HG03520 (cell line): ENCODE measurements around the gene C1orf167.

Experiments
- ATAC-seq: cut with Tn5 transposase; IDR thresholded peaks from one replicate; pipeline ENCODE4 v1.9.1; 2021; ENCODE audit warnings: mild to moderate bottlenecking, moderate library complexity; ENCODE audit not compliant: unreplicated experiment

Gene C1orf167

GRCh38 chr1:11735854-11736745 lies 25.9 kb upstream of the C1orf167 start, which contains the start of gene AGTRAP:
AGTRAP (plus strand) TSS chr1:11736136; CDS start chr1:11736209, 73 bp downstream.
- ATAC-seq, result no peak

GRCh38 chr1:11736746-11737639 lies 25.0 kb upstream of the C1orf167 start:
- no peak for ATAC-seq

GRCh38 chr1:11738096-11738495 lies 23.9 kb upstream of the C1orf167 start:
- no peak for ATAC-seq

- ATAC-seq, result no peak
Observed at GRCh38 chr1:11738783-11739182, 23.2 kb upstream of the C1orf167 start.

- no peak for ATAC-seq
Observed at GRCh38 chr1:11740258-11741192, 21.5 kb upstream of the C1orf167 start.

GRCh38 chr1:11741482-11741881 lies 20.5 kb upstream of the C1orf167 start:
- no peak for ATAC-seq

GRCh38 chr1:11741919-11742558 lies 20.0 kb upstream of the C1orf167 start:
- no peak for ATAC-seq

GRCh38 chr1:11744287-11744686 lies 17.7 kb upstream of the C1orf167 start:
- ATAC-seq, result no peak

- ATAC-seq, result no peak
Observed at GRCh38 chr1:11746092-11746491, 15.9 kb upstream of the C1orf167 start.

- ATAC-seq, result no peak
Observed at GRCh38 chr1:11746795-11747487, 15.1 kb upstream of the C1orf167 start.

GRCh38 chr1:11748294-11749202 lies 13.4 kb upstream of the C1orf167 start:
- ATAC-seq, result no peak

- no peak for ATAC-seq
Observed at GRCh38 chr1:11749203-11749689, 12.7 kb upstream of the C1orf167 start.

- no peak for ATAC-seq
Observed at GRCh38 chr1:11749996-11750395, 12.0 kb upstream of the C1orf167 start.

- ATAC-seq, result no peak
Observed at GRCh38 chr1:11751087-11751486, 10.9 kb upstream of the C1orf167 start.

GRCh38 chr1:11752359-11753088 lies 9.5 kb upstream of the C1orf167 start:
- no peak for ATAC-seq

GRCh38 chr1:11753555-11754208 lies 8.3 kb upstream of the C1orf167 start:
- ATAC-seq, result no peak

GRCh38 chr1:11757047-11757446 lies 4.9 kb upstream of the C1orf167 start:
- no peak for ATAC-seq
